H9 (cell line): Measurements from ENCODE around the gene IGFBP3. TPM values are rescaled to one million over a fixed set of nuclear protein-coding genes. Genes with fewer than 3 reads are reported as not detected.

Experiments used
- DNase-seq: peaks from one replicate; pipeline ENCODE4 v3.0.0-alpha.2; 2017
- H2AFZ ChIP-seq: one replicate; pipeline ENCODE4 v1.6.1; 2013; ENCODE audit warnings: mild to moderate bottlenecking, low read length, control low read depth, moderate library complexity
- H2AK5ac ChIP-seq: 2 replicates; pipeline ENCODE4 v1.6.1; 2013; ENCODE audit warnings: low read length, control low read depth, mixed read lengths; ENCODE audit not compliant: insufficient read length
- H2BK120ac ChIP-seq: one replicate; pipeline ENCODE4 v1.6.1; 2013; ENCODE audit warnings: low read depth, mild to moderate bottlenecking, low read length, control low read depth, inconsistent platforms; ENCODE audit not compliant: poor library complexity, severe bottlenecking
- H2BK12ac ChIP-seq: 2 replicates; pipeline ENCODE4 v1.6.1; 2013; ENCODE audit warnings: low read length, control low read depth, mixed read lengths, low read depth; ENCODE audit not compliant: insufficient read length
- H2BK15ac ChIP-seq: 2 replicates; pipeline ENCODE4 v1.6.1; 2013; ENCODE audit warnings: low read depth, low read length, control low read depth
- H2BK20ac ChIP-seq: one replicate; pipeline ENCODE4 v1.6.1; 2013; ENCODE audit warnings: low read depth, mild to moderate bottlenecking, low read length, control low read depth, inconsistent platforms; ENCODE audit not compliant: poor library complexity, severe bottlenecking
- H2BK5ac ChIP-seq: 2 replicates; pipeline ENCODE4 v1.6.1; 2013; ENCODE audit warnings: low read length, control low read depth, mixed read lengths; ENCODE audit not compliant: insufficient read length
- H3K14ac ChIP-seq: 2 replicates; pipeline ENCODE4 v1.6.1; 2013; ENCODE audit warnings: low read length, control low read depth; ENCODE audit not compliant: insufficient read depth
- H3K18ac ChIP-seq: 2 replicates; pipeline ENCODE4 v1.6.1; 2013; ENCODE audit warnings: low read depth, mild to moderate bottlenecking, mixed read lengths, low read length, control low read depth; ENCODE audit not compliant: insufficient read length
- H3K23ac ChIP-seq: 2 replicates; pipeline ENCODE4 v1.6.1; 2013; ENCODE audit warnings: low read length, control low read depth, mixed read lengths, low read depth; ENCODE audit not compliant: insufficient read length
- H3K23me2 ChIP-seq: 2 replicates; pipeline ENCODE4 v1.6.1; 2013; ENCODE audit warnings: low read depth, mild to moderate bottlenecking, mixed read lengths, low read length, control low read depth; ENCODE audit not compliant: insufficient read length, poor library complexity, severe bottlenecking
- H3K27ac ChIP-seq: 2 replicates; pipeline ENCODE4 v1.5.1; 2013; ENCODE audit warnings: low read length, control low read depth, mixed read lengths, low read depth; ENCODE audit not compliant: insufficient read length
- H3K27me3 ChIP-seq: 2 replicates; pipeline ENCODE4 v1.6.1; 2013; ENCODE audit warnings: low read length, control low read depth, inconsistent platforms; ENCODE audit not compliant: insufficient read depth
- H3K4ac ChIP-seq: 2 replicates; pipeline ENCODE4 v1.6.1; 2013; ENCODE audit warnings: low read depth, mild to moderate bottlenecking, control low read depth, inconsistent platforms, low read length, moderate library complexity
- H3K4me1 ChIP-seq: 2 replicates; pipeline ENCODE4 v1.6.1; 2013; ENCODE audit warnings: low read length, control low read depth, inconsistent platforms; ENCODE audit not compliant: insufficient read depth
- H3K4me2 ChIP-seq: 2 replicates; pipeline ENCODE4 v1.6.1; 2013; ENCODE audit warnings: low read length, control low read depth, mixed read lengths; ENCODE audit not compliant: insufficient read length, insufficient read depth
- H3K56ac ChIP-seq: 2 replicates; pipeline ENCODE4 v1.6.1; 2013; ENCODE audit warnings: low read depth, mild to moderate bottlenecking, mixed read lengths, low read length, control low read depth; ENCODE audit not compliant: insufficient read length
- H3K79me1 ChIP-seq: 2 replicates; pipeline ENCODE4 v1.6.1; 2013; ENCODE audit warnings: low read depth, mild to moderate bottlenecking, moderate library complexity, low read length, control low read depth, inconsistent platforms; ENCODE audit not compliant: insufficient read depth, poor library complexity, severe bottlenecking
- H3K79me2 ChIP-seq: 2 replicates; pipeline ENCODE4 v1.6.1; 2013; ENCODE audit warnings: low read length, control low read depth, inconsistent platforms; ENCODE audit not compliant: insufficient read depth
- H3K9ac ChIP-seq: 2 replicates; pipeline ENCODE4 v1.6.1; 2013; ENCODE audit warnings: low read length, control low read depth, mixed read lengths; ENCODE audit not compliant: insufficient read length; ENCODE audit errors: extremely low read depth
- H3K9me3 ChIP-seq: one replicate; pipeline ENCODE4 v1.6.1; 2013; ENCODE audit warnings: low read depth, low read length, inconsistent platforms; ENCODE audit not compliant: control insufficient read depth
- H3T11ph ChIP-seq: one replicate; pipeline ENCODE4 v1.6.1; 2013; ENCODE audit warnings: mild to moderate bottlenecking, low read length, control low read depth, inconsistent platforms
- H4K20me1 ChIP-seq: one replicate; pipeline ENCODE4 v1.6.1; 2013; ENCODE audit not compliant: control insufficient read depth, insufficient read length, insufficient read depth
- H4K5ac ChIP-seq: 2 replicates; pipeline ENCODE4 v1.6.1; 2013; ENCODE audit warnings: low read depth, mild to moderate bottlenecking, mixed read lengths, low read length, control low read depth; ENCODE audit not compliant: insufficient read length
- H4K8ac ChIP-seq: replicated peaks from 2 replicates; pipeline ENCODE4 v1.6.1; 2013; ENCODE audit warnings: low read length, control low read depth, mixed read lengths, low read depth; ENCODE audit not compliant: insufficient read length
- H4K91ac ChIP-seq: 2 replicates; pipeline ENCODE4 v1.6.1; 2013; ENCODE audit warnings: low read depth, mild to moderate bottlenecking, moderate library complexity, mixed read lengths, low read length, control low read depth; ENCODE audit not compliant: insufficient read length
- H3K27ac Mint-ChIP-seq, 3 experiments: 2 replicates in 2 of 3; 3 replicates in 1 of 3; pipeline ENCODE4 v1.8.0; 2020 to 2021; ENCODE audit warnings: mixed read lengths in 3 of 3, mild to moderate bottlenecking in 1 of 3, moderate library complexity in 1 of 3
- H3K27me3 Mint-ChIP-seq: 2 replicates; pipeline ENCODE4 v1.8.0; 2021; ENCODE audit warnings: low read depth, mild to moderate bottlenecking, moderate library complexity, mixed read lengths
- H3K36me3 Mint-ChIP-seq, 3 experiments: 2 replicates in 2 of 3; 3 replicates in 1 of 3; pipeline ENCODE4 v1.8.0; 2020 to 2021; ENCODE audit warnings: low read depth in 3 of 3, mixed read lengths in 3 of 3; ENCODE audit not compliant: insufficient read depth in 1 of 3
- H3K4me1 Mint-ChIP-seq, 2 experiments: 2 replicates each; pipeline ENCODE4 v1.8.0; 2020; ENCODE audit warnings: mixed read lengths in 2 of 2
- H3K4me3 Mint-ChIP-seq, 2 experiments: 2 replicates in 1 of 2; 3 replicates in 1 of 2; pipeline ENCODE4 v1.8.0; 2020 to 2021; ENCODE audit warnings: mild to moderate bottlenecking in 2 of 2, mixed read lengths in 2 of 2, moderate library complexity in 1 of 2
- H3K9me3 Mint-ChIP-seq, 2 experiments: 2 replicates in 1 of 2; 3 replicates in 1 of 2; pipeline ENCODE4 v1.8.0; 2020; ENCODE audit warnings: mild to moderate bottlenecking in 2 of 2, mixed read lengths in 2 of 2, moderate library complexity in 1 of 2
- WGBS: extraction: QIAGEN DNeasy Blood & Tissue Kit; methylation state at CpG from one replicate; pipeline ENCODE4 v1.1.7; 2013; ENCODE audit warnings: missing lambda C conversion rate, low lambda C conversion rate, mixed read lengths; ENCODE audit not compliant: insufficient read length; ENCODE audit errors: extremely low coverage; 5-methylcytosine and 5-hydroxymethylcytosine counted together
- total RNA-seq: library from RNA; stranded (reverse); gene quantifications from 2 replicates; pipeline ENCODE4 v1.2.1, GENCODE V29; 2021
- TF ChIP-seq, protein P1 (sequence below): fragments of 200-600 bp; sonication (generic); conservative IDR thresholded peaks from 3 replicates; pipeline ENCODE4 v1.8.0; 2021; ENCODE audit warnings: antibody characterized with exemption, mild to moderate bottlenecking

Gene IGFBP3
- total RNA-seq, 1 experiment from 2014 or later: 10.0 TPM

DNA sequence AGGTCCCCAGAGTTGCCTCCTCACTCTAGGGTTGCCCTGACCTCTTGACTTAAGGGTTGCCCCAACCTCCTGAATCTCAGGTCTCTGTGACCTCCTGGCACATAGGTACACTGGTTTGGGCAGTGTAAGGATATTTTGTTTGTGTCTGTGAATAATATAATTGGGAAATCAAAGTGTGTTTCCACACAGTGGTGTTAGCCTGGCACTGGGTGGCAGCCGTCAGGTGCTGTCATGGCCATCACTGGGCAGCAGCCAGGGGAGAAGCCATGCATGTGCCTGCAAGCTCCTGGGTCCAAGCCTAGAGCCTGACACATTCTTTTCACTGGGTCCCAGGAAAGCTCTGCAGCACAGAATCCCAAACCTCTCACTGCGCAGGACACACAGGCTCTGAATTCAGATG lies 44.6 kb downstream of the IGFBP3 start:
- Histone ChIP-seq H3K56ac (no peak overlapping the region), H3K4me1 (no peaks in the 10 kb centered on the region), H2BK20ac (no peak overlapping the region), H2AFZ (no peak overlapping the region), H4K8ac (no peak overlapping the region), H2BK15ac (no peak overlapping the region), H3K79me2 (no peaks in the 10 kb centered on the region), H3T11ph (no peak overlapping the region), H4K91ac (no peak overlapping the region), H3K79me1 (no peaks in the 10 kb centered on the region), H3K4me2 (no peak overlapping the region), H2BK12ac (no peak overlapping the region), H3K9ac (no peak overlapping the region), H3K14ac (no peak overlapping the region), H3K9me3 (peaks cover 15% of the 10 kb centered on the region), H2AK5ac (no peak overlapping the region), H3K27ac (no peak overlapping the region), H4K5ac (no peak overlapping the region), H3K27me3 (no peaks in the 10 kb centered on the region), H2BK5ac (no peak overlapping the region), H3K23me2 (no peaks in the 10 kb centered on the region), H3K4ac (no peak overlapping the region), H4K20me1 (no peaks in the 10 kb centered on the region), H3K23ac (no peak overlapping the region), H2BK120ac (no peak overlapping the region), H3K18ac (no peak overlapping the region)
- TF ChIP-seq, protein P1, sequence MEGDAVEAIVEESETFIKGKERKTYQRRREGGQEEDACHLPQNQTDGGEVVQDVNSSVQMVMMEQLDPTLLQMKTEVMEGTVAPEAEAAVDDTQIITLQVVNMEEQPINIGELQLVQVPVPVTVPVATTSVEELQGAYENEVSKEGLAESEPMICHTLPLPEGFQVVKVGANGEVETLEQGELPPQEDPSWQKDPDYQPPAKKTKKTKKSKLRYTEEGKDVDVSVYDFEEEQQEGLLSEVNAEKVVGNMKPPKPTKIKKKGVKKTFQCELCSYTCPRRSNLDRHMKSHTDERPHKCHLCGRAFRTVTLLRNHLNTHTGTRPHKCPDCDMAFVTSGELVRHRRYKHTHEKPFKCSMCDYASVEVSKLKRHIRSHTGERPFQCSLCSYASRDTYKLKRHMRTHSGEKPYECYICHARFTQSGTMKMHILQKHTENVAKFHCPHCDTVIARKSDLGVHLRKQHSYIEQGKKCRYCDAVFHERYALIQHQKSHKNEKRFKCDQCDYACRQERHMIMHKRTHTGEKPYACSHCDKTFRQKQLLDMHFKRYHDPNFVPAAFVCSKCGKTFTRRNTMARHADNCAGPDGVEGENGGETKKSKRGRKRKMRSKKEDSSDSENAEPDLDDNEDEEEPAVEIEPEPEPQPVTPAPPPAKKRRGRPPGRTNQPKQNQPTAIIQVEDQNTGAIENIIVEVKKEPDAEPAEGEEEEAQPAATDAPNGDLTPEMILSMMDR: no peak
- Mint-ChIP-seq H3K36me3 (peaks cover 10 to 26% (median 15%) of the 10 kb centered on the region in 3 experiments; a peak in 6 of 7 replicates), H3K27me3 (peaks cover 4% of the 10 kb centered on the region), H3K4me1 (no peaks in the 10 kb centered on the region), H3K4me3 (no peak overlapping the region), H3K9me3 (peaks cover 28 to 35% of the 10 kb centered on the region in 2 experiments), H3K27ac (no peak overlapping the region)
- DNase-seq: no peak
- WGBS: no CpG with 5 or more reads among the region's 2 CpGs
